H9 (cell line): Measurements from ENCODE around the gene ERC1. TPM values are rescaled to one million over a fixed set of nuclear protein-coding genes. Genes with fewer than 3 reads are reported as not detected.

Source experiments
- DNase-seq: peaks from one replicate; pipeline ENCODE4 v3.0.0-alpha.2; 2017
- H2AFZ ChIP-seq: one replicate; pipeline ENCODE4 v1.6.1; 2013; ENCODE audit warnings: mild to moderate bottlenecking, low read length, control low read depth, moderate library complexity
- H2AK5ac ChIP-seq: 2 replicates; pipeline ENCODE4 v1.6.1; 2013; ENCODE audit warnings: low read length, control low read depth, mixed read lengths; ENCODE audit not compliant: insufficient read length
- H2BK120ac ChIP-seq: one replicate; pipeline ENCODE4 v1.6.1; 2013; ENCODE audit warnings: low read depth, mild to moderate bottlenecking, low read length, control low read depth, inconsistent platforms; ENCODE audit not compliant: poor library complexity, severe bottlenecking
- H2BK12ac ChIP-seq: 2 replicates; pipeline ENCODE4 v1.6.1; 2013; ENCODE audit warnings: low read length, control low read depth, mixed read lengths, low read depth; ENCODE audit not compliant: insufficient read length
- H2BK15ac ChIP-seq: 2 replicates; pipeline ENCODE4 v1.6.1; 2013; ENCODE audit warnings: low read depth, low read length, control low read depth
- H2BK20ac ChIP-seq: one replicate; pipeline ENCODE4 v1.6.1; 2013; ENCODE audit warnings: low read depth, mild to moderate bottlenecking, low read length, control low read depth, inconsistent platforms; ENCODE audit not compliant: poor library complexity, severe bottlenecking
- H2BK5ac ChIP-seq: 2 replicates; pipeline ENCODE4 v1.6.1; 2013; ENCODE audit warnings: low read length, control low read depth, mixed read lengths; ENCODE audit not compliant: insufficient read length
- H3K14ac ChIP-seq: 2 replicates; pipeline ENCODE4 v1.6.1; 2013; ENCODE audit warnings: low read length, control low read depth; ENCODE audit not compliant: insufficient read depth
- H3K18ac ChIP-seq: 2 replicates; pipeline ENCODE4 v1.6.1; 2013; ENCODE audit warnings: low read depth, mild to moderate bottlenecking, mixed read lengths, low read length, control low read depth; ENCODE audit not compliant: insufficient read length
- H3K23ac ChIP-seq: 2 replicates; pipeline ENCODE4 v1.6.1; 2013; ENCODE audit warnings: low read length, control low read depth, mixed read lengths, low read depth; ENCODE audit not compliant: insufficient read length
- H3K23me2 ChIP-seq: 2 replicates; pipeline ENCODE4 v1.6.1; 2013; ENCODE audit warnings: low read depth, mild to moderate bottlenecking, mixed read lengths, low read length, control low read depth; ENCODE audit not compliant: insufficient read length, poor library complexity, severe bottlenecking
- H3K27ac ChIP-seq: 2 replicates; pipeline ENCODE4 v1.5.1; 2013; ENCODE audit warnings: low read length, control low read depth, mixed read lengths, low read depth; ENCODE audit not compliant: insufficient read length
- H3K27me3 ChIP-seq: 2 replicates; pipeline ENCODE4 v1.6.1; 2013; ENCODE audit warnings: low read length, control low read depth, inconsistent platforms; ENCODE audit not compliant: insufficient read depth
- H3K4ac ChIP-seq: 2 replicates; pipeline ENCODE4 v1.6.1; 2013; ENCODE audit warnings: low read depth, mild to moderate bottlenecking, control low read depth, inconsistent platforms, low read length, moderate library complexity
- H3K4me1 ChIP-seq: 2 replicates; pipeline ENCODE4 v1.6.1; 2013; ENCODE audit warnings: low read length, control low read depth, inconsistent platforms; ENCODE audit not compliant: insufficient read depth
- H3K4me2 ChIP-seq: 2 replicates; pipeline ENCODE4 v1.6.1; 2013; ENCODE audit warnings: low read length, control low read depth, mixed read lengths; ENCODE audit not compliant: insufficient read length, insufficient read depth
- H3K56ac ChIP-seq: 2 replicates; pipeline ENCODE4 v1.6.1; 2013; ENCODE audit warnings: low read depth, mild to moderate bottlenecking, mixed read lengths, low read length, control low read depth; ENCODE audit not compliant: insufficient read length
- H3K79me1 ChIP-seq: 2 replicates; pipeline ENCODE4 v1.6.1; 2013; ENCODE audit warnings: low read depth, mild to moderate bottlenecking, moderate library complexity, low read length, control low read depth, inconsistent platforms; ENCODE audit not compliant: insufficient read depth, poor library complexity, severe bottlenecking
- H3K79me2 ChIP-seq: 2 replicates; pipeline ENCODE4 v1.6.1; 2013; ENCODE audit warnings: low read length, control low read depth, inconsistent platforms; ENCODE audit not compliant: insufficient read depth
- H3K9ac ChIP-seq: 2 replicates; pipeline ENCODE4 v1.6.1; 2013; ENCODE audit warnings: low read length, control low read depth, mixed read lengths; ENCODE audit not compliant: insufficient read length; ENCODE audit errors: extremely low read depth
- H3K9me3 ChIP-seq: one replicate; pipeline ENCODE4 v1.6.1; 2013; ENCODE audit warnings: low read depth, low read length, inconsistent platforms; ENCODE audit not compliant: control insufficient read depth
- H3T11ph ChIP-seq: one replicate; pipeline ENCODE4 v1.6.1; 2013; ENCODE audit warnings: mild to moderate bottlenecking, low read length, control low read depth, inconsistent platforms
- H4K20me1 ChIP-seq: one replicate; pipeline ENCODE4 v1.6.1; 2013; ENCODE audit not compliant: control insufficient read depth, insufficient read length, insufficient read depth
- H4K5ac ChIP-seq: 2 replicates; pipeline ENCODE4 v1.6.1; 2013; ENCODE audit warnings: low read depth, mild to moderate bottlenecking, mixed read lengths, low read length, control low read depth; ENCODE audit not compliant: insufficient read length
- H4K8ac ChIP-seq: replicated peaks from 2 replicates; pipeline ENCODE4 v1.6.1; 2013; ENCODE audit warnings: low read length, control low read depth, mixed read lengths, low read depth; ENCODE audit not compliant: insufficient read length
- H4K91ac ChIP-seq: 2 replicates; pipeline ENCODE4 v1.6.1; 2013; ENCODE audit warnings: low read depth, mild to moderate bottlenecking, moderate library complexity, mixed read lengths, low read length, control low read depth; ENCODE audit not compliant: insufficient read length
- H3K27ac Mint-ChIP-seq, 3 experiments: 2 replicates in 2 of 3; 3 replicates in 1 of 3; pipeline ENCODE4 v1.8.0; 2020 to 2021; ENCODE audit warnings: mixed read lengths in 3 of 3, mild to moderate bottlenecking in 1 of 3, moderate library complexity in 1 of 3
- H3K27me3 Mint-ChIP-seq: 2 replicates; pipeline ENCODE4 v1.8.0; 2021; ENCODE audit warnings: low read depth, mild to moderate bottlenecking, moderate library complexity, mixed read lengths
- H3K36me3 Mint-ChIP-seq, 3 experiments: 2 replicates in 2 of 3; 3 replicates in 1 of 3; pipeline ENCODE4 v1.8.0; 2020 to 2021; ENCODE audit warnings: low read depth in 3 of 3, mixed read lengths in 3 of 3; ENCODE audit not compliant: insufficient read depth in 1 of 3
- H3K4me1 Mint-ChIP-seq, 2 experiments: 2 replicates each; pipeline ENCODE4 v1.8.0; 2020; ENCODE audit warnings: mixed read lengths in 2 of 2
- H3K4me3 Mint-ChIP-seq, 2 experiments: 2 replicates in 1 of 2; 3 replicates in 1 of 2; pipeline ENCODE4 v1.8.0; 2020 to 2021; ENCODE audit warnings: mild to moderate bottlenecking in 2 of 2, mixed read lengths in 2 of 2, moderate library complexity in 1 of 2
- H3K9me3 Mint-ChIP-seq, 2 experiments: 2 replicates in 1 of 2; 3 replicates in 1 of 2; pipeline ENCODE4 v1.8.0; 2020; ENCODE audit warnings: mild to moderate bottlenecking in 2 of 2, mixed read lengths in 2 of 2, moderate library complexity in 1 of 2
- WGBS: extraction: QIAGEN DNeasy Blood & Tissue Kit; methylation state at CpG from one replicate; pipeline ENCODE4 v1.1.7; 2013; ENCODE audit warnings: missing lambda C conversion rate, low lambda C conversion rate, mixed read lengths; ENCODE audit not compliant: insufficient read length; ENCODE audit errors: extremely low coverage; 5-methylcytosine and 5-hydroxymethylcytosine counted together
- total RNA-seq: library from RNA; stranded (reverse); gene quantifications from 2 replicates; pipeline ENCODE4 v1.2.1, GENCODE V29; 2021
- TF ChIP-seq, protein P1 (sequence below): fragments of 200-600 bp; sonication (generic); conservative IDR thresholded peaks from 3 replicates; pipeline ENCODE4 v1.8.0; 2021; ENCODE audit warnings: antibody characterized with exemption, mild to moderate bottlenecking

The ERC1 gene
- total RNA-seq, 1 experiment from 2014 or later, result 51.2 TPM

DNA sequence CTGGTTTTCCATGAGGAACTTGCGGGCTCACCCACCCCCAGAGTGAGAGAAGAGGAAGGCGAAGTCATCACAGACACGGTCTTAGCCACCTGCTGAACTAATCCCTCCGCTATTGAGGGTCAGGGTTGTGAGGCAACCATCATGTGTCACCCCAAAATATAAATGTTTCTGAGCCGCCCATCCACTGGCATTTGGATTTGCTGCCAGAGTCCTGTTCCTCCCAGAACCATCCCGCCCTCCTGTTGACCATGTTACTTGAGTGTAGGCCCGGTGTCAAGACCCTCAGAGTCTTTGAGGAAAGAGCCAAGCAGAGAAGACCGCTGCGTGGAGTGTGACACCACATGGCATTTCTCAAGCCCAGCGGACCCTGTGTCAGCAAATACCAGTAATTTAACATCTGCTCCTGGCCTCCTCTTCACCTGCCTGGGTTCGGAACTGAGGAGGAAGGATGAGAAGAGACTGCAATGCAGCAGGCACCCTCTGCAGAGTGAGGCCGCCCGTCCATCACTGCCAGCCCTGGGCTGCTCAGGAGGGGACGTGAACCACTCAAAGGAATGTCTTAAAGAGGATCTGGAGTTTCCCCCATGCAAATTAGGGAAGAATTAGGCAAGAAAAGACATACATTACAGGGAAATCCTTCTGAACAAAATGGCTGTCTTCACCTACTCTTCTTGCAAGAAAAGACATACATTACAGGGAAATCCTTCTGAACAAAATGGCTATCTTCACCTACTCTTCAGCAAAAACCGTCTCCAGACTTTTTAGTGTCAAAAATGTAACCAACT lies 502.9 kb downstream of the ERC1 start:
- WGBS, result no CpG with 5 or more reads among the region's 15 CpGs
- no peaks in the 10 kb centered on the region for H4K20me1 ChIP-seq
- H3K4ac ChIP-seq, result no peak overlapping the region

More for the DNA sequence above, 502.9 kb downstream of the ERC1 start:
- Histone ChIP-seq H2BK5ac (no peak overlapping the region), H3K79me2 (no peaks in the 10 kb centered on the region), H4K5ac (no peak overlapping the region), H2AK5ac (no peak overlapping the region), H3K27ac (no peak overlapping the region), H3K4me2 (no peak overlapping the region), H3K18ac (no peak overlapping the region), H2BK12ac (no peak overlapping the region), H2BK20ac (no peak overlapping the region), H3K56ac (no peak overlapping the region), H2BK120ac (no peak overlapping the region), H3K14ac (no peak overlapping the region), H3K9me3 (no peaks in the 10 kb centered on the region), H3K79me1 (no peaks in the 10 kb centered on the region), H3K23me2 (no peaks in the 10 kb centered on the region), H4K8ac (no peak overlapping the region), H3K9ac (no peak overlapping the region), H2AFZ (no peak overlapping the region), H3T11ph (no peak overlapping the region), H3K23ac (no peak overlapping the region), H3K4me1 (no peaks in the 10 kb centered on the region), H3K27me3 (no peaks in the 10 kb centered on the region), H4K91ac (no peak overlapping the region), H2BK15ac (no peak overlapping the region)
- Mint-ChIP-seq H3K36me3 (peaks cover 11 to 25% (median 24%) of the 10 kb centered on the region in 3 experiments; a peak in 6 of 7 replicates), H3K27ac (peak overlapping the region in 1 of 3 experiments; percentile 85; a peak in 1 of 7 replicates), H3K9me3 (peaks cover 2 to 4% of the 10 kb centered on the region in 2 experiments; a peak in 3 of 5 replicates), H3K4me1 (peaks cover 3 to 10% of the 10 kb centered on the region in 2 experiments), H3K27me3 (no peaks in the 10 kb centered on the region; the same call in 1 of the 2 replicates), H3K4me3 (no peak overlapping the region)
- DNase-seq, result peak; percentile 24
- TF ChIP-seq, protein P1, sequence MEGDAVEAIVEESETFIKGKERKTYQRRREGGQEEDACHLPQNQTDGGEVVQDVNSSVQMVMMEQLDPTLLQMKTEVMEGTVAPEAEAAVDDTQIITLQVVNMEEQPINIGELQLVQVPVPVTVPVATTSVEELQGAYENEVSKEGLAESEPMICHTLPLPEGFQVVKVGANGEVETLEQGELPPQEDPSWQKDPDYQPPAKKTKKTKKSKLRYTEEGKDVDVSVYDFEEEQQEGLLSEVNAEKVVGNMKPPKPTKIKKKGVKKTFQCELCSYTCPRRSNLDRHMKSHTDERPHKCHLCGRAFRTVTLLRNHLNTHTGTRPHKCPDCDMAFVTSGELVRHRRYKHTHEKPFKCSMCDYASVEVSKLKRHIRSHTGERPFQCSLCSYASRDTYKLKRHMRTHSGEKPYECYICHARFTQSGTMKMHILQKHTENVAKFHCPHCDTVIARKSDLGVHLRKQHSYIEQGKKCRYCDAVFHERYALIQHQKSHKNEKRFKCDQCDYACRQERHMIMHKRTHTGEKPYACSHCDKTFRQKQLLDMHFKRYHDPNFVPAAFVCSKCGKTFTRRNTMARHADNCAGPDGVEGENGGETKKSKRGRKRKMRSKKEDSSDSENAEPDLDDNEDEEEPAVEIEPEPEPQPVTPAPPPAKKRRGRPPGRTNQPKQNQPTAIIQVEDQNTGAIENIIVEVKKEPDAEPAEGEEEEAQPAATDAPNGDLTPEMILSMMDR, result no peak
